Common myeloid progenitor, CD34-positive (primary cell): ENCODE results near the gene JAKMIP1.

Experiments
- CTCF ChIA-PET: fragments of 350-600 bp; sonication (Branson Sonifier 250); formaldehyde crosslinking; loops from one replicate; lab custom pipeline; 2021; ENCODE audit warnings: antibody characterized with exemption; lab: Charles Lee
- POLR2A ChIA-PET: fragments of 350-600 bp; sonication (Branson Sonifier 250); formaldehyde crosslinking; loops from one replicate; lab custom pipeline; 2021; ENCODE audit warnings: antibody characterized with exemption; lab: Charles Lee
- DNase-seq, 3 donors: peaks; one replicate each; pipeline versions ENCODE4 v3.0.0 to v3.0.0-alpha.2; 2013
- H3K27ac ChIP-seq, 2 experiments: 1 replicate in 1 of 2; 2 replicates in 1 of 2; pipeline ENCODE4 v1.7.0; 2013; ENCODE audit warnings: inconsistent platforms in 2 of 2, low read length in 2 of 2, mild to moderate bottlenecking in 2 of 2, low read depth in 1 of 2, moderate library complexity in 1 of 2; ENCODE audit not compliant: severe bottlenecking in 2 of 2, insufficient read depth in 1 of 2, poor library complexity in 1 of 2
- H3K27me3 ChIP-seq, 5 experiments: replicated peaks in 2 of 5; 1 replicate in 3 of 5; 2 replicates in 2 of 5; pipeline versions ENCODE4 v1.6.1 to v1.7.0; 2013; ENCODE audit warnings: low read length in 4 of 5, mild to moderate bottlenecking in 2 of 5, moderate library complexity in 2 of 5, inconsistent platforms in 1 of 5; ENCODE audit not compliant: insufficient read depth in 5 of 5, control insufficient read depth in 4 of 5
- H3K36me3 ChIP-seq, 4 experiments: 1 replicate in 2 of 4; 2 replicates in 2 of 4; pipeline versions ENCODE4 v1.6.1 to v1.7.0; 2013; ENCODE audit warnings: low read length in 3 of 4, control low read depth in 1 of 4, mild to moderate bottlenecking in 1 of 4; ENCODE audit not compliant: control insufficient read depth in 4 of 4, insufficient read depth in 4 of 4
- H3K4me1 ChIP-seq, 4 experiments: 1 replicate in 3 of 4; 2 replicates in 1 of 4; pipeline versions ENCODE4 v1.6.1 to v1.7.1; 2013; ENCODE audit warnings: low read length in 3 of 4, mild to moderate bottlenecking in 3 of 4, control low read depth in 1 of 4, inconsistent platforms in 1 of 4, moderate library complexity in 1 of 4; ENCODE audit not compliant: control insufficient read depth in 4 of 4, insufficient read depth in 4 of 4; ENCODE audit errors: control extremely low read depth in 1 of 4
- H3K4me3 ChIP-seq, 7 experiments: 1 replicate in 4 of 7; 2 replicates in 3 of 7; pipeline versions ENCODE4 v1.5.1 to v1.7.0; 2013; ENCODE audit warnings: mild to moderate bottlenecking in 7 of 7, low read length in 6 of 7, moderate library complexity in 6 of 7, inconsistent platforms in 2 of 7, low read depth in 2 of 7, control low read depth in 1 of 7; ENCODE audit not compliant: insufficient read depth in 4 of 7, control insufficient read depth in 1 of 7; ENCODE audit errors: extremely low read depth in 1 of 7
- H3K9me3 ChIP-seq, 5 experiments: 1 replicate in 4 of 5; 2 replicates in 1 of 5; pipeline versions ENCODE4 v1.6.1 to v1.7.1; 2013; ENCODE audit warnings: low read length in 4 of 5, mild to moderate bottlenecking in 2 of 5, inconsistent platforms in 1 of 5, low read depth in 1 of 5, moderate library complexity in 1 of 5; ENCODE audit not compliant: control insufficient read depth in 4 of 5, insufficient read depth in 2 of 5; ENCODE audit errors: control extremely low read depth in 1 of 5
- WGBS: methylation state at CpG from one replicate; pipeline ENCODE4 v1.1.5; 2013; ENCODE audit not compliant: insufficient coverage; 5-methylcytosine and 5-hydroxymethylcytosine counted together

The JAKMIP1 gene

DNA sequence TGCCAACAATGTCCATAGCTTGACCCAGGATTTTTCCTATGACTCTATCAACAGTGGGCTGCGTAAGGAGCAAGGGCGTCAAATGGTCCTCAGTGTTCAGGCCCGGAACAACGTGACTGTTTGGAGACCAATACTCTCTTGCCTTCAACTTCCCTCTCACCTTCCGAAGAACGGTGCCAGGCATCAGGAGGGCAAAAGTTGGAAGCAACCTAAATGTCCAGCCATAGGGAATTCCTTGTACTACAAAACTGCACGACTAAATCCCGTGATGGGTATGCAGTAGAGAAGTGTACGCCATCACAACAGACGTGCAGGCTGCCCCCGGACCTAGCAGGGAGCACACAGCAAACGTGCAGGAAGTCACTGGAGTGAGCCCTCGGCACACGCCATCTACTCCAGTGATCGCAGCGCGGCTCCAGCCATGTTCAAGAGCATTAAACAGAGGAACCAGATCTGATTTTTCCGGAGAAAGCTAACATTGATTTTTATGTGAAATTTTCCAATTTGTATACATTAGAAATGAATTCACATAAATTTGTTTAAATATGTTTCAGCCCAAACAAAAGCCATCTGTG lies 79.0 kb downstream of the JAKMIP1 start:
- WGBS, result 95% methylated on average over 17 of the region's 18 CpGs
- POLR2A ChIA-PET, result no interaction called here
- CTCF ChIA-PET, result no interaction called here
- Histone ChIP-seq H3K36me3 (no peaks in the 10 kb centered on the region), H3K4me1 (no peaks in the 10 kb centered on the region), H3K9me3 (no peaks in the 10 kb centered on the region), H3K27me3 (peaks cover 0 to 31% (median 3%) of the 10 kb centered on the region in 5 experiments), H3K4me3 (no peak overlapping the region), H3K27ac (no peak overlapping the region)
- DNase-seq, result no peak

DNA sequence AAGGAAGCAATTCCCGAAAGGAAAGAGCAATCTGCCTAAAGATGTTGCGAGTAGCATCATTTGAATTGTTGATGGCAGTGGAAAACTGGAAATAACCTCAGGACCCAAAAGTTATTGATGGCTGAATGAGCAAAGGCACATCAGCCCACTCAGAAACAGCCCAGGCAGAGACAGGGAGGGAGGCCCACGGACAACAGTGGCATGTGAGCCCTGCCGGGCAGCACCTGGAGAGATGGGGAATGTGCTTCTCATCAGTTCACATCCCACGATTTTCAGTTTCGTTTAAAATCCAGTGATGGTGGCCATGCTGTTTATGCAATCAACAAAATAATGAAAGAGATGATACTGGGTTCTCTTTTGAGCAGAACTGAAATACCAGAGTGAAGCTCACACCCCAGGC lies 80.0 kb downstream of the JAKMIP1 start:
- WGBS, result 76% methylated on average over 6 of the region's 6 CpGs
- DNase-seq, result no peak
- no peaks in the 10 kb centered on the region for H3K9me3 ChIP-seq
- H3K36me3 ChIP-seq, result no peaks in the 10 kb centered on the region
- H3K27me3 ChIP-seq, result peaks cover 0 to 41% (median 5%) of the 10 kb centered on the region in 5 experiments
- ChIA-PET POLR2A (no interaction called here), CTCF (no interaction called here)
- H3K4me1 ChIP-seq, result no peaks in the 10 kb centered on the region
- H3K4me3 ChIP-seq, result no peak overlapping the region
- no peak overlapping the region for H3K27ac ChIP-seq

DNA sequence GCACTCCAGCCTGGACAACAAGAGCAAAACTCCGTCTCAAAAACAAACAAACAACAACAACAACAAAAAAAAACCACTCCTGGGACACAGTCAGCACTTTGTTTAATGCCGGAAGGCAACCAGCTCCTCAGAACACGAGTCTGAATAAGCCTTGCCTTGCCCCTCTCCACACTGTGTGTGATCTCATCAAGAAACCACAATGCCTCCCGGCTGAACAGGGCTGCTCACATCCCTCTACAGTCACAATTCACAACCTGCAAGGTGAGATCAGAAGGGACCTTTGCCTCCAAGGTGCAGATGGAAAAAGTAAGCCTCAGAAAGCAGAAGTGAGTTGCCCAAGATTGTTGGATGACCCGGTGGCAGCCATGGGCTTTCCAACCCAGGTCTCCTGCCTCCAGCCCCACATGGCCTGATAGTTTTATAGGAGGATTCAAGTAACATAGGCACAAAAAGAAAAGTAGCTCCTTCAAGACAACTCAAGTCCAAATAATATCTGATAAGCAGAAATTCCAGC lies 80.8 kb downstream of the JAKMIP1 start:
- no peak overlapping the region for H3K4me3 ChIP-seq
- H3K27me3 ChIP-seq, result peaks cover 0 to 47% (median 5%) of the 10 kb centered on the region in 5 experiments
- 67% methylated on average over 1 of the region's 5 CpGs for WGBS
- DNase-seq, result no peak
- H3K9me3 ChIP-seq, result no peaks in the 10 kb centered on the region
- peaks cover 0 to 3% (median 0%) of the 10 kb centered on the region in 4 experiments for H3K4me1 ChIP-seq
- H3K27ac ChIP-seq, result no peak overlapping the region
- ChIA-PET POLR2A (no interaction called here), CTCF (no interaction called here)
- no peaks in the 10 kb centered on the region for H3K36me3 ChIP-seq

DNA sequence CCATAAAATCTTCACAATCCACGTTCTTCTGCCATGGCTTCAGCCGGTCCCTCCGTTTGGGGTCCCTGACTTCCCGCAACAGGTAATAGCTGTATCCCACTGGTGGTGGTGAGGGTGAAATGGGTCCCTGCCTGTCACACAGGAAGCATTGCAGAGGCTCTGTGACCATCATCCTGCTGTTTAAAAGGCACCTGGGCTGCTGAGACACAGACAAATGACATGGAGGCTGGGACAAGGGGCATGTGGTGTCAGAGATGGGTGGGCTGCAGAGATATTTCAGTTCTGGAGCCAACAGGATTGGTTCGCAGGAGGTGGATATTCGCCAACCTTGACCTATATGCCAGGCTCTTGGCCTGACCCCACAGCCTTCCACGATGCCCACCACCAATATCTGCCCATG lies 82.1 kb downstream of the JAKMIP1 start:
- Histone ChIP-seq H3K4me3 (no peak overlapping the region), H3K36me3 (no peaks in the 10 kb centered on the region), H3K27me3 (peaks cover 0 to 53% (median 8%) of the 10 kb centered on the region in 5 experiments), H3K27ac (no peak overlapping the region), H3K4me1 (peaks cover 0 to 8% (median 0%) of the 10 kb centered on the region in 4 experiments), H3K9me3 (no peaks in the 10 kb centered on the region)
- DNase-seq, result no peak
- POLR2A ChIA-PET, result no interaction called here
- 100% methylated on average over 3 of the region's 7 CpGs for WGBS
- CTCF ChIA-PET, result no interaction called here

DNA sequence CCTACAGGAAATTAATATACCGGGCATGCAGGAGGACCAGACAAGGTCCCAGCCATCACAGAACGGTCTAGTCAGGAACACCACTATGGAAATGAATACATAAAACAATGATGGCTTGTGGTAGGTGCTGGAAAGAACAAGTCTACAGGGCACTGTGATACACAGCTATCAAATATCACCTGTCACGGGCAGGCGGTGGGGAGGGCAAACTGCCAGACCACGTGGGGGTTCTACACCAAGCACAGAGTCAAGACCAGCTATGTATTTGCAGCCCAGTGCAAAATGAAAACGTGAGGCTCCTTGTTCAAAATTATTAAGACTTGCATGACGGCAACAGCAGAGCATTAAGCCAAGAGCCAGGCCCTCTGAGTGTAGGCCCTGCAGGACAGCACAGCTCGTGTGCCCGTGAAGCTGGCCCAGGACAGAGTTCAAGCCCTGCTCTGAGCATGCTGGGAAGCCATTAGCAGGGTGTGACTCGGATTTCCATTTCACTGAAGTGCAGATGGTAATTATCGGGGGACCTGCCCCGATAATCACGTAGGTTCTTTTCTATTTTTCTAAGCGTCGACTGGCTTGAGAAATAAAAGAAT lies 83.6 kb downstream of the JAKMIP1 start:
- Histone ChIP-seq H3K9me3 (no peaks in the 10 kb centered on the region), H3K27ac (no peak overlapping the region), H3K4me1 (peaks cover 0 to 8% (median 0%) of the 10 kb centered on the region in 4 experiments), H3K4me3 (no peak overlapping the region), H3K27me3 (peaks cover 0 to 53% (median 8%) of the 10 kb centered on the region in 5 experiments), H3K36me3 (no peaks in the 10 kb centered on the region)
- 28% methylated on average over 11 of the region's 15 CpGs for WGBS
- ChIA-PET POLR2A (no interaction called here), CTCF (no interaction called here)
- no peak for DNase-seq

DNA sequence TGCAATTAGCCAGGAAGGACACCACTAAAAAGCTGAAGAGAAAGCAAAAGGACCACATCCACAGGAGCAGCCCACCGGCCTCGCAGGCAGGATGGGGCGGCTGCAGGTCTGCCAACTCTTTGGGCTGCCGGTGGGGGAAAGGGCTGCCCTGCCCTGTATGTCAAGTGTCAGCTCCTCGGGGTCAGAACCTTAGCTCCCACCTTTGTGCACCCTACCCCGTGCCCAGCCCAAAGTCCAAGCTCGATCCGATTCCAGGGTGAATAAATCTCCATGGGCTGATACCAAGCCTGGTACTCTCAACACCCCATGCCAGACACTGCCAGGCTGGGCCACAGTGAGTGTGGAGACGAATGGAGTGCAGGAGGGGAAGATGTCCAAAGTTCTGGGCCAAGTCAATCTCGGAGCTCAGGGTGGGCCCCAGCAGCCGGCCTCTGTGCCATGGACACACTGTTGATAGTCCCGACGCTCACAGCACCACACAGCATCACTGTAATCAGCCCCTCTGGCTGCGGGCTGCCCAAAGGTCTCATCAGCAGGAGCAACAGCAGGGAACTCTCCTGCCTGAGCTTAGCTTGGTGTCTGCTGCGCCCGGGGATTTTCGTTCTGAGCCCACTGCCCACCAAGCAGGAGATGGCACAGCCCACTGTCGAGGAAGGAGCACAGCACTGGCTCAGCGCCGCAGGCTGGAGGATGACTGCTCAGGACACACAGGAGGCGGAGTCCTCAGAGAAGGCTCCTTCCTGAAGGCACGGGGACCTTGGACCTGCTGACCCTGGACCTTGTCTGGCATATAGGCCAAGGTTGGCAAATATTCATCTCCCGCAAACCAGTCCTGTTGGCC lies 84.4 kb downstream of the JAKMIP1 start:
- peaks cover 0 to 8% (median 0%) of the 10 kb centered on the region in 4 experiments for H3K4me1 ChIP-seq
- CTCF ChIA-PET, result no interaction called here
- no peak for DNase-seq
- H3K27ac ChIP-seq, result no peak overlapping the region
- WGBS, result 86% methylated on average over 19 of the region's 23 CpGs
- no peak overlapping the region for H3K4me3 ChIP-seq
- no peaks in the 10 kb centered on the region for H3K9me3 ChIP-seq
- H3K36me3 ChIP-seq, result no peaks in the 10 kb centered on the region
- POLR2A ChIA-PET, result no interaction called here
- H3K27me3 ChIP-seq, result peaks cover 0 to 58% (median 8%) of the 10 kb centered on the region in 5 experiments

DNA sequence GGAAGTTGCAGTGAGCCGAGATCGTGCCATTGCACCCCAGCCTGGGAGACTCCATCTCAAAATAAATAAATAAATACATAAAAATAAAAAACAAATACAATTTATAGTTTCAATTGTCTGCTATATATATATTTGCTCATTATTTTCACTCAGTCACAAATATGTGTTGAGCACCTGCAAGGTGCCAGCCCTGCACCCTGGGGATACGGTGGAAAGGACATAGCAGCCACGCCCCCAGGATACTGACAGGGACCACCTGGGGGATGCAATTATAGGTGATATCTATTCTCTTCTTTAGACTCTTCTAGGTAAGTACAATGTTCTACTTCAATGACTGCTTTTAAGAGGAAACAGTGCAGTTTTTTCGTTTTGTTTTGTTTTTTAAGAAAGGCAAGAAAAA lies 85.0 kb downstream of the JAKMIP1 start:
- H3K4me1 ChIP-seq, result peaks cover 0 to 8% (median 0%) of the 10 kb centered on the region in 4 experiments
- no peaks in the 10 kb centered on the region for H3K36me3 ChIP-seq
- CTCF ChIA-PET, result no interaction called here
- DNase-seq, result no peak
- POLR2A ChIA-PET, result no interaction called here
- peaks cover 0 to 56% (median 5%) of the 10 kb centered on the region in 5 experiments for H3K27me3 ChIP-seq
- H3K4me3 ChIP-seq, result no peak overlapping the region
- H3K27ac ChIP-seq, result no peak overlapping the region
- 76% methylated on average over 2 of the region's 5 CpGs for WGBS
- H3K9me3 ChIP-seq, result no peaks in the 10 kb centered on the region
